Tibial artery (tissue), 4 donors: ENCODE measurements around the gene RAB6C.
"Not testable (repeated sequence)": the region's sequence is repeated elsewhere in the genome, so short reads cannot be mapped to it uniquely, and the experiment has no call there.

ENCODE experiments used
- DNase-seq, 2 donors: peaks; one replicate each; pipeline ENCODE4 v3.0.0-alpha.2; 2019
- H3K27ac ChIP-seq, 2 donors: fragments of 200-600 bp; sonication (generic) in 1 of 2; 1 replicate in 1 of 2; 2 replicates in 1 of 2; pipeline ENCODE4 v1.5.1; 2018 to 2019; ENCODE audit warnings: mild to moderate bottlenecking in 1 of 2
- H3K27me3 ChIP-seq, 2 donors: fragments of 200-600 bp; sonication (generic) in 1 of 2; one replicate each; pipeline versions ENCODE4 v1.5.1 to v1.6.0; 2016 to 2019
- H3K36me3 ChIP-seq, 3 donors: fragments of 200-600 bp; sonication (generic) in 2 of 3; one replicate each; pipeline ENCODE4 v1.5.1; 2016 to 2019; ENCODE audit warnings: mild to moderate bottlenecking in 2 of 3
- H3K4me1 ChIP-seq, 4 donors: fragments of 200-600 bp; sonication (generic) in 2 of 4; 1 replicate in 3 of 4; 2 replicates in 1 of 4; pipeline ENCODE4 v1.5.1; 2016 to 2019
- H3K4me3 ChIP-seq, 2 donors: fragments of 200-600 bp; sonication (generic) in 1 of 2; 1 replicate in 1 of 2; 2 replicates in 1 of 2; pipeline ENCODE4 v1.5.1; 2018 to 2019; ENCODE audit warnings: mild to moderate bottlenecking in 2 of 2
- H3K9me3 ChIP-seq, 3 donors: fragments of 200-600 bp; sonication (generic) in 1 of 3; one replicate each; pipeline ENCODE4 v1.5.1; 2016 to 2019
- intact Hi-C: fragments of 100-400 bp; cut with DNase I; formaldehyde crosslinking; loops from one replicate; pipeline ENCODE4 v1.15.0; 2023; ENCODE audit warnings: low total_unique reads
- TF ChIP-seq, protein P1 (sequence below), 2 experiments: fragments of 200-600 bp in 1 of 2; fragments of 450-650 bp in 1 of 2; IDR thresholded peaks; one replicate each; pipeline ENCODE4 v1.5.1; 2017 to 2019; ENCODE audit warnings: antibody characterized with exemption in 2 of 2, mild to moderate bottlenecking in 1 of 2, moderate library complexity in 1 of 2

The RAB6C gene

GRCh38 chr2:129977986-129978385 is 1.5 kb upstream of the RAB6C start:
- Histone ChIP-seq H3K27me3 (peaks cover 0 to 4% of the 10 kb centered on the region in 2 donors), H3K27ac (no peak overlapping the region), H3K36me3 (no peaks in the 10 kb centered on the region), H3K4me3 (no peak overlapping the region), H3K9me3 (no peaks in the 10 kb centered on the region), H3K4me1 (no peaks in the 10 kb centered on the region)
- no peak for DNase-seq
- intact Hi-C loops = no loop called here
- TF ChIP-seq, protein P1, sequence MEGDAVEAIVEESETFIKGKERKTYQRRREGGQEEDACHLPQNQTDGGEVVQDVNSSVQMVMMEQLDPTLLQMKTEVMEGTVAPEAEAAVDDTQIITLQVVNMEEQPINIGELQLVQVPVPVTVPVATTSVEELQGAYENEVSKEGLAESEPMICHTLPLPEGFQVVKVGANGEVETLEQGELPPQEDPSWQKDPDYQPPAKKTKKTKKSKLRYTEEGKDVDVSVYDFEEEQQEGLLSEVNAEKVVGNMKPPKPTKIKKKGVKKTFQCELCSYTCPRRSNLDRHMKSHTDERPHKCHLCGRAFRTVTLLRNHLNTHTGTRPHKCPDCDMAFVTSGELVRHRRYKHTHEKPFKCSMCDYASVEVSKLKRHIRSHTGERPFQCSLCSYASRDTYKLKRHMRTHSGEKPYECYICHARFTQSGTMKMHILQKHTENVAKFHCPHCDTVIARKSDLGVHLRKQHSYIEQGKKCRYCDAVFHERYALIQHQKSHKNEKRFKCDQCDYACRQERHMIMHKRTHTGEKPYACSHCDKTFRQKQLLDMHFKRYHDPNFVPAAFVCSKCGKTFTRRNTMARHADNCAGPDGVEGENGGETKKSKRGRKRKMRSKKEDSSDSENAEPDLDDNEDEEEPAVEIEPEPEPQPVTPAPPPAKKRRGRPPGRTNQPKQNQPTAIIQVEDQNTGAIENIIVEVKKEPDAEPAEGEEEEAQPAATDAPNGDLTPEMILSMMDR (IDR thresholded peaks at IDR 0.05) = no peak

GRCh38 chr2:129980246-129980645 is 780 bp downstream of the RAB6C start:
- H3K27ac ChIP-seq = peak overlapping the region; percentile 74 to 88
- H3K27me3 ChIP-seq, DNase-seq, H3K4me1 ChIP-seq, intact Hi-C loops, H3K36me3 ChIP-seq, H3K9me3 ChIP-seq: not testable (repeated sequence)
- H3K4me3 ChIP-seq = peak overlapping the region; percentile 54 to 56

DNA sequence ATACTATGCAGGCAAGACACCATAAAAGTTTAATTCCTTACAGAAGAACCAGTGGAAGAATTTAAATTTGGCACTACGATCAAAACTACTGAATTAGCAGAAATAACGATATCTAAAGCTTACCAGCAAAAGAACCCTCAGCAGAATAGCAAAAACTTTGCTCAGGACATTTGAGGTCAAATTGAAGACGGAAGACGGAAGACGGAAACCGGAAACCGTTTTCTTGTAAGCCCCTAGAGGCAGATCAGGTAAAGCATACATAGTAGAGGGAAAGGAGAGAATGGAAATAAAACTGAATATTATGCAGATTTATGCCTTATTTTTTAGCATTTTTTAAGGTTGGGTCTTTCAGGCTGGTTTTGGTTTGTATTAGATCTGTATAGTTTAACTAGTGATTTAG is 2.2 kb downstream of the RAB6C start:
- H3K4me3 ChIP-seq, H3K27ac ChIP-seq, H3K4me1 ChIP-seq, H3K27me3 ChIP-seq, DNase-seq, H3K9me3 ChIP-seq, H3K36me3 ChIP-seq, intact Hi-C loops: not testable (repeated sequence)

DNA sequence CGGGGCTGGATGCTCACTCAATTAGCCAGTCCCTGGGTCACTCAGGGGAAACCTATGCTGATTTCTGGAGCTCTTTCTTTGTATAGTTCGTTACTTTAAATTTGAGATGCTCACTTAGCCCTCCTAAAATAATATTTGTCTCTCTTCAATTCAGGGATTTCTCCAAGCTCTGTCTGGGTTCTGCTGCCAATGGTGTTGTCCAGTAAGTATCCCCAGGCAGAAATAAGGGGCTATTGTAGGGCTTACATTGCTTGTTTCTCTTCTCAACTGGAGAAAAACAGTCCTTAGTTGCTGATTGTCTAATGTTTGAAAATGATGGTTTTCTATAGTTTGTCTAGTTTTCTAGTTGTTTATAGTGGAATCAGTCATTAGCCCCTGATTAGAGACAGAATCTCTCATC is 5.0 kb downstream of the RAB6C start:
- Histone ChIP-seq H3K36me3 (no peaks in the 10 kb centered on the region), H3K4me1 (no peaks in the 10 kb centered on the region), H3K27me3 (no peaks in the 10 kb centered on the region), H3K4me3 (no peak overlapping the region), H3K9me3 (no peaks in the 10 kb centered on the region), H3K27ac (no peak overlapping the region)
- DNase-seq = no peak
- intact Hi-C loops = no loop called here
- TF ChIP-seq, protein P1 (IDR thresholded peaks at IDR 0.05) = no peak

DNA sequence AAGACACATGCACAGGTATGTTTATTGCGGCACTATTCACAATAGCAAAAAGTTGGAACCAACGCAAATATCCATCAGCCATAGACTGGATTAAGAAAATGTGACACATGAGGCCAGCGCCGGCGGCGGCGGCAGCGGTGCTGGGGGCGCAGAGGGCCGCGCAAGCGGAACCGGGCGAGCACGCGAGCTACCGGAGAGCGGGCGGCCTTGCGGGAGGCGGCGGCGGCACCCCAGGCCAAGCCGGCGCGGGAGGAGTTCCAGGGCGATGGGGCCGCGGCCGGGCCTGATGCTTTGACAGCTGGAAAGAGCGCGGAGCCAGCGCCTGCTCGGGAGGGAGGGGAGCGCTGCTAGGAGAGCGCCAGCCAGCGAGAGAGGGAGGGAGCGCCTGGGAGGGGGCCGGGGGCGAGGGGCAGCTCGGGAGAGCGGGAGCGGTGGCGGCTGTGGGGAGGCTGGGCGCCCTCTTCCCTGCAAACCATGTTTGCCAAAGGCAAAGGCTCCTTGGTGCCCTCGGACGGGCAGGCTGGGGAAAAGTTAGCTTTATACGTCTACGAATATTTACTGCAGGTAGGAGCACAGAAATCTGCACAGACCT is 13.0 kb downstream of the RAB6C start:
- H3K27me3 ChIP-seq = peaks cover 0 to 15% of the 10 kb centered on the region in 2 donors
- H3K36me3 ChIP-seq, H3K9me3 ChIP-seq, H3K4me1 ChIP-seq, H3K4me3 ChIP-seq, DNase-seq, intact Hi-C loops, H3K27ac ChIP-seq: not testable (repeated sequence)

DNA sequence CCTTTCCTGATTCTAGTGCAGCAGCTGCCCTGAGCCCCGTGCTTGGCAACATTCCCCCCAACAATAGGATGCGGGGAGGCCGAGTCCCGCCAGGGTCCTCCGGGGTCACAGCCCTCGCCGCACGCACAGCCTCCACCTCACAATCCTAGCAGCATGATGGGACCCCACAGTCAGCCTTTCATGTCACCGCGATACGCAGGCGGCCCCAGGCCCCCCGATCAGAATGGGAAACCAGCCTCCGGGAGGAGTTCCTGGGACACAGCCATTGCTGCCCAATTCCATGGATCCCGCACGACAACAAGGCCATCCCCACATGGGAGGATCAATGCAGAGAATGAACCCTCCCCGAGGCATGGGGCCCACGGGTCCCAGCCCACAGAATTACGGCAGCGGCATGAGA is 13.7 kb downstream of the RAB6C start:
- intact Hi-C loops = not testable (repeated sequence)

GRCh38 chr2:129996657-129997237 is 17.3 kb downstream of the RAB6C start:
- H3K4me1 ChIP-seq, intact Hi-C loops, H3K9me3 ChIP-seq, H3K4me3 ChIP-seq, DNase-seq, H3K36me3 ChIP-seq, H3K27ac ChIP-seq: not testable (repeated sequence)
- peaks cover 0 to 11% of the 10 kb centered on the region in 2 donors for H3K27me3 ChIP-seq

More for the DNA sequence above, 13.7 kb downstream of the RAB6C start:
- not testable (repeated sequence) for DNase-seq, H3K9me3 ChIP-seq, H3K4me3 ChIP-seq, H3K27ac ChIP-seq, H3K36me3 ChIP-seq, H3K4me1 ChIP-seq
- H3K27me3 ChIP-seq = peaks cover 0 to 15% of the 10 kb centered on the region in 2 donors

DNA sequence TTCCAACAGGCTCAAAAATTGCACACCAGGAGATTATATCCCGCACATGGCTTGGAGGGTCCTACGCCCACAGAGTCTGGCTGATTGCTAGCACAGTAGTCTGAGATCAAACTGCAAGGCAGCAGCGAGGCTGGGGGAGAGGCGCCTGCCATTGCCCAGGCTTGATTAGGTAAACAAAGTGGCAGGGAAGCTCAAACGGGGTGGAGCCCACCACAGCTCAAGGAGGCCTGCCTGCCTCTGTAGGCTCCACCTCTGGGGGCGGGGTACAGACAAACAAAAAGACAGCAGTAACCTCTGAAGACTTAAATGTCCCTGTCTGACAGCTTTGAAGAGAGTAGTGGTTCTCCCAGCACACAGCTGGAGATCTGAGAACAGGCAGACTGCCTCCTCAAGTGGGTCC is 19.3 kb downstream of the RAB6C start:
- H3K4me3 ChIP-seq, H3K9me3 ChIP-seq, DNase-seq, intact Hi-C loops, H3K36me3 ChIP-seq, H3K27me3 ChIP-seq, H3K27ac ChIP-seq, H3K4me1 ChIP-seq: not testable (repeated sequence)

GRCh38 chr2:130005862-130006261 is 26.4 kb downstream of the RAB6C start:
- H3K27me3 ChIP-seq, H3K4me3 ChIP-seq, intact Hi-C loops, H3K9me3 ChIP-seq, H3K27ac ChIP-seq, H3K4me1 ChIP-seq, DNase-seq, H3K36me3 ChIP-seq: not testable (repeated sequence)

- H3K36me3 ChIP-seq, H3K27ac ChIP-seq, H3K4me3 ChIP-seq, H3K9me3 ChIP-seq, DNase-seq, intact Hi-C loops, H3K4me1 ChIP-seq, H3K27me3 ChIP-seq: not testable (repeated sequence)
These were observed 37.2 kb downstream of the RAB6C start for GRCh38 chr2:130016701-130017100.
